NT2/D1 (cell line): ENCODE measurements around the gene NHS.

Source experiments
- DNase-seq: peaks from one replicate; pipeline ENCODE4 v3.0.0-alpha.2; 2011; ENCODE audit warnings: low read depth, low spot score
- H3K27me3 ChIP-seq: 2 replicates; pipeline ENCODE4 v1.6.0; 2011; ENCODE audit warnings: mild to moderate bottlenecking; ENCODE audit not compliant: insufficient read length, insufficient read depth
- H3K36me3 ChIP-seq: 2 replicates; pipeline ENCODE4 v1.6.1; 2011; ENCODE audit warnings: mild to moderate bottlenecking, low read length, mixed read lengths; ENCODE audit not compliant: insufficient read depth, insufficient read length
- H3K4me1 ChIP-seq: 2 replicates; pipeline ENCODE4 v1.5.1; 2011; ENCODE audit not compliant: insufficient read depth, insufficient read length
- H3K4me3 ChIP-seq: 2 replicates; pipeline ENCODE4 v1.5.1; 2011; ENCODE audit warnings: low read depth; ENCODE audit not compliant: insufficient read length
- H3K9ac ChIP-seq: 2 replicates; pipeline ENCODE4 v1.6.0; 2011; ENCODE audit warnings: low read depth; ENCODE audit not compliant: insufficient read length
- H3K9me3 ChIP-seq: 2 replicates; pipeline ENCODE4 v1.5.1; 2011; ENCODE audit warnings: mild to moderate bottlenecking, low read length; ENCODE audit not compliant: insufficient read depth
- SUZ12 ChIP-seq: IDR thresholded peaks from 2 replicates; pipeline ENCODE4 v1.6.1; 2011; ENCODE audit not compliant: insufficient read length, insufficient read depth; ENCODE audit errors: extremely low read depth
- YY1 ChIP-seq: IDR thresholded peaks from 2 replicates; pipeline ENCODE4 v1.6.1; 2011; ENCODE audit not compliant: insufficient read length, insufficient read depth
- ZNF274 ChIP-seq: IDR thresholded peaks from 2 replicates; pipeline ENCODE4 v1.6.1; 2011; ENCODE audit warnings: mild to moderate bottlenecking, low read depth, low read length

Gene NHS

DNA sequence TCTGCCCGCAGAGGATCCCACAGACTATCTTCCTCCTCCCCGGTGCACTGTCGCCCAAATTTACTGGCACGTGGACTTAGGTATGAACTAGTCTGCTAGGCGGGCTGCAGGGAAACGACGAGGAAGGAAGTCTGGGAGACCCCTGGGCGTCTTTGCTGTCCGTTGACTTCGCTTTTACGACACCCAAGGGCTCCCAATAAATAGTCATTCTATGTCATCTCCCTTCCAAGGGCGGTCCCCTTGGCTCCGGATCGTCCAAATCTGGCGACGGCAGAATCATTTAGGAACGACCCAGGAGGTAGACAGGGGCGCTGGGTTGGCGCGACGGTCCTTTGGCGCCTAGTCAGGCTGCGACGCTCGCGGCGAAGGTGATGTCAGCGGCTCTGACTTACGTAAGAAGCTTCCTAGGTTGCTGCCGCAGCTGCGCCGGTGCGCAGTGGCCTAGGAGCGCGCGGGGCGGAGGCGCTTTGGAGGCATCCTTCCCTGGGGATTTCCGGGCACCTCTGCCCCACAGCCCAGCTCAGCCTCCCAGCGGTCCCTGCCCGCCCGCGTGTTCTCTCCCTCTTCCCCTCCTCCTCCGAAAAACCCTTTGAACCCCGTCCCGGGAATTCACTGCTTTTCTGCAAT is 2.2 kb downstream of the NHS start:
- Histone ChIP-seq H3K36me3 (no peaks in the 10 kb centered on the region), H3K4me1 (no peaks in the 10 kb centered on the region), H3K4me3 (peak overlapping the region; percentile 76), H3K27me3 (peaks cover 26% of the 10 kb centered on the region), H3K9ac (peak overlapping the region; percentile 91), H3K9me3 (peaks cover 14% of the 10 kb centered on the region)
- no peak for DNase-seq
- TF ChIP-seq ZNF274 (no peak), YY1 (no peak), SUZ12 (no peak)

DNA sequence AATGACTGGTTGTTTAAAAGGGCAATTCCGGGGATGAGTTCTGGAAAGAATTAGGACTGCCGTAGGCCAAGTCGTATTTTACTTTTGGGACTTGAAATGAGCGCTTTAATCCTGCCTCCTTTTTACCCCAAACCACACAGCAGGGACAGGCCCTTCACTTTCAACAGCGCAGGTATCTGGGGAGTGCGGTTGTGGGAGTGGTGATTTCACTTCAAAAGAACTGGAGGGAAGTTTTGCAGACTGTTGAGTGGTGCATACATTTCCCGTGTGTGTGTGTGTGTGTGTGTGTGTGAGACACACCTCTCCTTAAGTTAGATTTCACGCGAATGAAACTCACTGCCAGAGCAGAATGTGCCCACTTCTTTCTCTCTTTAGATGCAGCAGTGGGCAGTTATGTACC is 2.8 kb downstream of the NHS start:
- no peaks in the 10 kb centered on the region for H3K4me1 ChIP-seq
- H3K9me3 ChIP-seq = peaks cover 20% of the 10 kb centered on the region
- peak overlapping the region; percentile 91 for H3K9ac ChIP-seq
- peak overlapping the region; percentile 76 for H3K4me3 ChIP-seq
- no peak for TF ChIP-seq YY1
- TF ChIP-seq SUZ12 = no peak
- TF ChIP-seq ZNF274 = no peak
- no peak for DNase-seq
- H3K27me3 ChIP-seq = peaks cover 26% of the 10 kb centered on the region
- no peaks in the 10 kb centered on the region for H3K36me3 ChIP-seq

DNA sequence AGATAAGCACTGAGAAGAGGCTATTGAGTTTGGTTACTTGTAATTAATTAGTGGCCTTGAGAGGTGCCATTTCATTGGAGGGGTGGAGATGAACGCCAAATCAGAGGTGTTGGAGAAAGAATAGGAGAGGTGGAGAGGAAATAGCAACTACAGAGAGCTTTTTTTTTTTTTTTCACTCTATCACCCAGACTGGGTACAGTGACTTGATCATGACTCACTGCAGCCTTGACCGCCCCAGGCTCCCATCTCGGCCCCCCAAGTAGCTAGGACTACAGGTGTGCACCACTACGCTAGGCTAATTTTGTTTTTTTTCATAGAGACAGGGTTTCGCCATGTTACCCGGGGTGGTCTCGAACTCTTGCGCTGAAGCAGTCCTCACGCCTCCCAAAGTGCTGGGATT is 5.2 kb downstream of the NHS start:
- peaks cover 24% of the 10 kb centered on the region for H3K9me3 ChIP-seq
- TF ChIP-seq ZNF274 (no peak), SUZ12 (no peak), YY1 (no peak)
- no peak for DNase-seq
- no peaks in the 10 kb centered on the region for H3K36me3 ChIP-seq
- H3K4me1 ChIP-seq = no peaks in the 10 kb centered on the region
- no peak overlapping the region for H3K4me3 ChIP-seq
- no peak overlapping the region for H3K9ac ChIP-seq
- peaks cover 26% of the 10 kb centered on the region for H3K27me3 ChIP-seq

DNA sequence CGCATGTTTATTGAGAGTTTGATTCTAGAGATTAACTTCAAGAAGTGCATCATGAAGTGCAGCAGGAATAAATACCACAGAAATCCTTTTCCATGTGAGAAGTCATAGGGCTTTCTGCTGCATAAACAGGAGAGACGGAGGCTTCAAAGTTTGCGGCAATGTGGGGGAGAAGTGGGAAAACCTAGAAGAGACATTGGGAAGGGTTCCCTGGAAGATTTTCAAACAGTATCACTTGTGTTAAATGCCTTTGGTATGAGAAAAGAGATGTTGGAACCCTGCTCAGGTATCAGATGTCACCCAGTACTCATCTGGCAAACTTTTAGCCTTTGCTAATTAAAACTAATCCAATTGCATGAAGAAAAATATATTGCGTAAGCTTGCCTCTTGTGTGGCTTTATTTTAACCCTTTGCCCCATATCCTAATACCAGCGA is 15.4 kb downstream of the NHS start:
- H3K4me3 ChIP-seq = no peak overlapping the region
- H3K9ac ChIP-seq = no peak overlapping the region
- no peaks in the 10 kb centered on the region for H3K9me3 ChIP-seq
- H3K36me3 ChIP-seq = no peaks in the 10 kb centered on the region
- no peaks in the 10 kb centered on the region for H3K27me3 ChIP-seq
- no peak for DNase-seq
- H3K4me1 ChIP-seq = no peaks in the 10 kb centered on the region
- TF ChIP-seq SUZ12 = no peak
- no peak for TF ChIP-seq ZNF274
- no peak for TF ChIP-seq YY1

DNA sequence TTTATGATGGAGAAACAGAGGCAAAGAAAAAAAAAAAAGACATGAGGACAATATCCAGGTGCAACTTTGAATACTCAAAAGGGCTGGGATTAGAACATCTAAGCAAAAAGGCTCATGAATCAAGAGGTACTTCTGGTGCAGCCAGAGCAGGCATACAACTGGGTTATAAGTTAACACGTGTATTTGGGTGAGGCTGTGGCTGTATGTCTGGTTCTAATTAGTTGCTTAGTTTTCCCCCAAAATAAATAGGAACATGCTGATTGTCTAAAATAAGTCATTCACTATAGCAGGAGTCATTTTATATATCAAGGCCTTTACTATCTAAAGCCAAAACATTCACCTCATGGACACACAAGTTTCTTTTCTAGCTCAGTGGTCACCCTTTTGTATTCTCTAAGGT is 20.2 kb downstream of the NHS start:
- H3K4me1 ChIP-seq = no peaks in the 10 kb centered on the region
- H3K9ac ChIP-seq = no peak overlapping the region
- H3K27me3 ChIP-seq = no peaks in the 10 kb centered on the region
- H3K9me3 ChIP-seq = peaks cover 16% of the 10 kb centered on the region
- no peak overlapping the region for H3K4me3 ChIP-seq
- no peak for TF ChIP-seq SUZ12
- TF ChIP-seq YY1 = no peak
- TF ChIP-seq ZNF274 = no peak
- H3K36me3 ChIP-seq = no peaks in the 10 kb centered on the region
- DNase-seq = no peak

DNA sequence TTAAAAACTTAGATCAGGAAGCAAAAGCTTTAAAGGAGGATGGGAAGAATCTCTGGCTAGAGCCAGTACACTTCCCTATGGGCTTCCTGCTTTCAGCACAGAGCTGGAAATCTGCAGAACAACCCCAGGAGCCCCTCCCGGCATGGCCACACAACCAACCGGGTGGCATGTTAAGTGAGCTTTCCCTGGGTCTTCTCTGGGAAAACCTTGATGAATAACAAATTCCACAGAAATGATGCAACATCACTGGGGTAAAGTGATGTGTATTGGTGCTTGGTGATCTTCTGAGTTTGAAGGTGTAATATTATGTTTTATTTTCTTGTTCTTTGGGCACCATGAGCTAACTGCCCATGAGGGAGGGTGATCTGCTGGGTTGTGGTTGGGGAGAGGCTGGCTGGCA is 22.1 kb downstream of the NHS start:
- H3K9ac ChIP-seq = no peak overlapping the region
- DNase-seq = no peak

DNA sequence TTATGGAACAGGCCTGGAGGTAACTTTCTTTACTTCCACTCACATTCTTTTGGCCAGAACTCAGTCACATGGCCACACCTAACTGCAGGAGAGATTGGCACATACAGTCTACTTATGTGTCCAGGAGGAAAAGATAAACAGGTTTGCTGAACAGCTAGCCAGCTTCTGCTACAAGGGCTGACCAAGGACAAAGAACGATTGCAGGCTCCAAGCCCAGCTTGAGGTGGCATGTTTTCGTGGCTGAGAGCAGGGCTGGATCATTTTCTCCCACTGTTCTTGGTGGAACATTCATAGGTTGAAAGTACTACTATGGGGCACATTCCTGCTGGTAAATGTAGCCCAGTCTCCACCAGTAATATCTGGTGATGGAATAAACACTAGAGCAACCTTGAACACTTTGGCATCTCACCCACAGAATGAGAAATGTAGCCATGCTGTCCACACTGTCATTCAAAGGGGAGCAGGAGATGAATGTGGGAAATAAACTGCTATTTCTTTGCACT is 28.2 kb downstream of the NHS start:
- Histone ChIP-seq H3K36me3 (no peaks in the 10 kb centered on the region), H3K9ac (no peak overlapping the region), H3K9me3 (peaks cover 4% of the 10 kb centered on the region), H3K4me1 (no peaks in the 10 kb centered on the region), H3K4me3 (no peak overlapping the region), H3K27me3 (no peaks in the 10 kb centered on the region)
- no peak for DNase-seq
- TF ChIP-seq ZNF274 (no peak), SUZ12 (no peak), YY1 (no peak)

More for the DNA sequence above, 22.1 kb downstream of the NHS start:
- no peaks in the 10 kb centered on the region for H3K27me3 ChIP-seq
- no peaks in the 10 kb centered on the region for H3K4me1 ChIP-seq
- TF ChIP-seq ZNF274 (no peak), YY1 (no peak), SUZ12 (no peak)
- no peaks in the 10 kb centered on the region for H3K36me3 ChIP-seq
- H3K9me3 ChIP-seq = peaks cover 16% of the 10 kb centered on the region
- H3K4me3 ChIP-seq = no peak overlapping the region

DNA sequence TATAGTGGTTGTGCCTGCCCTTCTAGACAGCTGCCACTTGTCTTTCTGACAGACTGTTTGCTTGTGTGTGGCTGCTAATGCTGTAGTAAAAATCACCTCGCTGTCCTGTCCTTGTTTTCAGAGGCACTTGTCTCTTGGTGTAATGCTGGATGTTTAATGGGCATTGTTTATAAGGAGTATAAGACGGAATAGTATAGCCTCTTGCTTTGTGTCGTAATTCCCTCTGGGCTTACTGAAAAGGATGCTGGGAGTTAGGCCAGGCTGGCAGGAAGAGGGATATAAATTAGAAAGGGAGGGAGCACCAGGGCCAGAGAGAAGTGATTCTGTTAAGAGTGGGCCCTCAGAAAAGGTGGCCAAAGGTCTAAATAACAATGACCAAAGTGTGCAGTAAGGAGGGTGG is 29.0 kb downstream of the NHS start:
- Histone ChIP-seq H3K36me3 (no peaks in the 10 kb centered on the region), H3K4me3 (no peak overlapping the region), H3K9ac (no peak overlapping the region), H3K27me3 (no peaks in the 10 kb centered on the region), H3K4me1 (no peaks in the 10 kb centered on the region), H3K9me3 (no peaks in the 10 kb centered on the region)
- DNase-seq = no peak
- no peak for TF ChIP-seq SUZ12
- no peak for TF ChIP-seq ZNF274
- TF ChIP-seq YY1 = no peak
